HG02678 (cell line): ENCODE data around the gene GFER.
A peak's percentile ranks its signal among the peaks of the same experiment; 100 is the strongest.
"Not testable (repeated sequence)": the region's sequence is repeated elsewhere in the genome, so short reads cannot be mapped to it uniquely, and the experiment has no call there.

Source experiments
- ATAC-seq: cut with Tn5 transposase; IDR thresholded peaks from one replicate; pipeline ENCODE4 v1.9.1; 2021; ENCODE audit warnings: mild to moderate bottlenecking, moderate library complexity; ENCODE audit not compliant: unreplicated experiment

Gene GFER

GRCh38 chr16:1983544-1984346 is at the start of gene GFER:
GFER (plus strand) TSS chr16:1984193; CDS start chr16:1984219, 26 bp downstream.
- peak; percentile 84 for ATAC-seq

DNA sequence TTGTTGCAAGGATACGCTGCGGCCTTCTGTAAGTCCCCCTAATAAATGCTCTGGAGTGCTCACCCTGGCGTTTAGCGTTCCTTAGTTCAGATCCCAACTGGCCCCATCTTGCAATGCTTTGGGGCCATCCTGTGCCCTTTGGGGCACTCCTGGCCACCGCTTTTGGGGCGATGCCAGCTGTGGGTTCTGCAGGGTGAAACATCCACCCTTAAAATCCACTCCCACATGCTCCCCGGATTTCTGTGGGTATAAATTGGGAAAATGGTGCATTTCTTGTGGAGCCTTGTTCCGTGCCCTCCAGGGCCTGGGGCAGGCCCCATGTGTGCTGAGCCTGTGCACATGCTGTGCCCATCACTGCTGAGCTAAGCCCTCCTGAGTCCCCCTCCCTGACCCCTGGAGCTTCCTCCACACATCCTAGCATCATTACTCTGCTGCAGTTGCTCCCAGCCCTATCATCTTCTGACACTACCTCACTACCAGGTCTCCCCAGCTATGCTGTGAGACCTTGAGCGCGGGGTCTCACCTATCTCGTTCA is 47.0 kb upstream of the GFER start:
- no peak for ATAC-seq

- no peak for ATAC-seq
Measured at GRCh38 chr16:1938316-1938715, 45.7 kb upstream of the GFER start.

- no peak for ATAC-seq
Measured at GRCh38 chr16:1938910-1939309, 45.1 kb upstream of the GFER start.

DNA sequence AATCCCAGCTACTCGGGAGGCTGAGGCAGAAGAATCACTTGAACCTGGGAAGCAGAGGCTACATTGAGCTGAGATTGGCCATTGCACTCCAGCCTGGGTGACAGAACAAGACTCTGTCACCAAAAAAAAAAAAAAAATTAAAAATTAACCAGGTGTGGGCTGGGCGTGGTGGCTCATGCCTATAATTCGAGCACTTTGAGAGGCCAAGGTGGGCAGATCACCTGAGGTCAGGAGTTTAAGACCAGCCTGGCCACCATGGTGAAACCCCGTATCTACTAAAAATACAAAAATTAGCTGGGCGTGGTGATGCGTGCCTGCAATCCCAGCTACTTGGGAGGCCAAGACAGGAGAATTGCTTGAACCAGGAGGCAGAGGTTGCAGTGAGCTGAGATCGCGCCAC is 44.2 kb upstream of the GFER start:
- not testable (repeated sequence) for ATAC-seq

- no peak for ATAC-seq
Measured at GRCh38 chr16:1940273-1941161, 43.5 kb upstream of the GFER start.

DNA sequence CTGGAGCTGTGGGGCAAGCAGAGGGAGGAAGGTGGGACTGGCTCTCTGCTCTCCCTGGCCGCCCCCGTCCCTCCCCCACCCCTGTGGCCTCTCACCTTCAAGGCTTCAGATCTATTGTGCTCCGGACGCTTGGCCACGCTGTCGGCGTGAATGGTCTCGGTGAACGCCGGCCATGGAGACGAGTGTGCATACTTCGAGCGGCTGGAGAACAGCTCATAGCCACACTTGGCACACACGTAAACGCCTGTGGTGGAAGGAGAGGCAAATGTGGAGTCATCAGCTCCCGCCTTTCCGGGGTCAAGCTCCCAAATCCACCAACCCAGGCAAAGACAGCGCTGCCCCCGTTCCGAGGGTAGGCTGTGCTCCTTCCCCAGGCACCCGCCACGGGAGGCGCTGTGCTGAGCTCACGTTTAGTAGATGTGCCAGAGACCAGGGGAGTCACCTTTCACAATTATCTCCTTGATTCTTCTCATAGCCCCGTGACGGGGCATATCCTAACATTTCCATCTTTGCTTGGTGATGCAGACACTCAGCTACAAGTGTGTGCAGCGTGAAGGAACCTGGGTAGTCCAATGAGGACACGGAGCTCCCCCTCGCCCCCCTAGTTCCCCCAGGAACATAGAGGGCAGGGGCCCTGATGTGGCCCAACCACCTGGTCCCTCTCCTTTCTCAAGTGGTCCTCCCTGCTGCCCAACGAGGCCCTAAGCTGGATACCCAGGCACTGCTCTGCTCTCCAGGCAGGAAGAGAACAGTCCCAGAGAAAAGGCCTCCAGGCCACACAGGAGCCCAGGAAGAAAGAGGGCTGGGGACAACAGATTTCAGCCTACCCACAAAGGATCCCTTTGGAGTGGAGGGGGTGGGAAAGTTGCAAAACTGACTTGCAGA is 42.6 kb upstream of the GFER start:
- no peak for ATAC-seq

- no peak for ATAC-seq
Measured at GRCh38 chr16:1942047-1942809, 41.8 kb upstream of the GFER start.

DNA sequence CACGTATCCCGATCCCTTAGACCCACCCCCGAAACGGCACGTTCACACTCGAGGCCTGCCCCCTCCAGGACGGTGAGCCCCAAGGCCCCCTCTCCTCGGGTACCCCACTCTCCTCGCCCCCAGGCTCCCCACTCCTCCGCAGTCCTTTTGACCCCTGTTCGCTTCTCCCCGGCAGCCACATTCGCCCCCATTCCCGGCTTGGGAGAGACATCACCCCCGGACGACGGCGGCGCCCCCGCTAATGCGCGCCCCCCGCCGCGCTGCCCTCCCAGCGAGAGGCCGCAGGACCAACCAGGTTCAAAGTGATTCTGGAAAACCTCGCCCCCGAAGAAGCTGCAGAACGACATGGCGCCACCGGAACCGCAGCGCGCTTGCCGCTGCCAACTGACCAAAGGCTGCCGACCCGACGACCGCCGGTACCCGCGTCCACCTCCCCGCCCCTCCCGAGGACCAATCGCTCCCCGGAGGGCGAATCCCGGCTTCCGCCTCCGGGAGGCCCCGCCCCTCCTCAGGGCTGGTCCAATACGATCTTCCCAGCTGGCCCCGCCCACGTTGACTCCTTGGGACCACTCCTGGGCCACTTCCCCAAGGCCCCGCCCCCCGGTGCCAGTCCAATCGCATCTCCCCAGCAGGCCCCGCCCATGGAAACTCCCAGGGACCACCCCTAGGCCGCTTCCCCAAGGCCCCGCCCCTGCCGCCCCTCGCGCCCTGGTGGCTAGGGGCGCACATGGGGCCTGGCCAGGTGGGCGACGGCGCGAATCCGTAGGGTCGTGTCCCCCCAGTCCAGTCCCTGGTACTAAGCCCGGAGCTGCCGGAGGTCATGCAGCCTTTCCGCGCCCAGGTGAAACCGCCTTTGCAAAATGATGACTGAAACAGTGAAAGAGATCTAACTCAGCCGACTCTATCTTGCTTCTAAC is 40.9 kb upstream of the GFER start, which contains the start of gene MSRB1:
TSS of gene MSRB1 (minus strand) at position 390 of the 917 bp plus-strand sequence. CDS start at position 347, 43 bp downstream.
- peak; percentile 93 for ATAC-seq

DNA sequence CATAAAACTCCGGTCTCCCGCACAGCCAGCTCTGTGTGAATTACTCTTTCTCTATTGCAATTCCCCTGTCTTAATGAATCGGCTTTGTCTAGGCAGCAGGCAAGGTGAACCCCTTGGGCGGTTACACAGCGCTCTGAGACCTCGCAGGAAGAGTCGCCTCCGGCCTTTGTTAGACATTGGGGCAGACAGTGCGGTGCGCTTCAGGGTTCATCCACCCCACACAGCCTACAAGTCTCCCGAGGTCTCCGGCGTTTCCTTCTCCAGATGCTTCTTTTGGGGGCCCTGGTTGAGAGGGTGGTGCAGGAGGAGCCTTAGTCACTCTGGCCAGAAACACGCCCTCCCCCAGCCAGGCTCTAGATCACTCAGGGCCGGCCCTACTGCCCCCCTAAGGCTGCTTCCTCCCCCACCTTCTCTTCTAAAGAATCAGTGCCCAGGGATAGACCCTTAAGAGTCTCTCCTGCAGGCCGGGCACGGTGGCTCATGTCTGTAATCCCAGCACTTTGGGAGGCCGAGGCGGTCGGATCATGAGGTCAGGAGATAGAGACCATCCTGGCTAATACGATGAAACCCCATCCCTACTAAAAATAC is 39.3 kb upstream of the GFER start:
- no peak for ATAC-seq

DNA sequence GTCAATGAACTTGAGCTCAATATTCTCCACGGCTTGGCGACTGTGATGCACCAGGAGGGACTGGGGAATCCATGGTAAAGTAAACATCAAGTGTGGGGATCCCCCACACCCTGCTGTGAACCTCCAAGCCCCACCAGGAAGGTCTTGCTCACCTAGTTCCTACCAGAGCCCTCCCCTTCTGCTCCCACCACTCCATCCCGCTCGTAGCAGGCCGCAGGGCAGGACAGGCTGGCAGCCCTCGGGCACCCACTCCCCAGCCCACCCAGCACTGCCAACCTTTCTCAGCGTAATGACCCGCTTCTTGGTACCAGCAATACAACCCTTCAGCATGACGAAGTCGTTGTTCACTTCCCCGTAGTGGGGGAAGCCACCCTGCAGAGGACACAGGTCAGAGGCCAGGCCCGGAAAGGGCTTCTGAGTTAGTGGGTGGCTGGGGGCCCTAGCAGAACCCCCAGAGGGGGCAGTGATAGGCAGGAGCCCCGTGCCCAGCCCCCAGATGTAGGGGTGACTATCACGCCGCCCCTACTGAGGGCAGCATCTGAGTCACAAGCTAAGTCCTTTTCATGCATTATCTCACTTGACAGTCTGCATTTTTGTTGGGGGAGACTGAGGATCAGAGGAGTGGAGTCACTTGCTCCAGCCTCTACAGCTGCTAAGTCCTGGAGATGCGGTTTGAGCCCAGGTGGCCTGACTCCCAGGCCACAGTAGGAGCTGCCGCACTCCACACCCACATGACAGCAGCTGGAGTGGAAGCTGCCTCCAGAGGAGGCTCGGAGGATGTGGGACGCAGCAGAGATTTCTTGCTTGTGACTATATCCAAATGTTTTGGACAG is 38.2 kb upstream of the GFER start:
- ATAC-seq, result no peak

- ATAC-seq, result no peak
Measured at GRCh38 chr16:1946495-1947368, 37.3 kb upstream of the GFER start.

DNA sequence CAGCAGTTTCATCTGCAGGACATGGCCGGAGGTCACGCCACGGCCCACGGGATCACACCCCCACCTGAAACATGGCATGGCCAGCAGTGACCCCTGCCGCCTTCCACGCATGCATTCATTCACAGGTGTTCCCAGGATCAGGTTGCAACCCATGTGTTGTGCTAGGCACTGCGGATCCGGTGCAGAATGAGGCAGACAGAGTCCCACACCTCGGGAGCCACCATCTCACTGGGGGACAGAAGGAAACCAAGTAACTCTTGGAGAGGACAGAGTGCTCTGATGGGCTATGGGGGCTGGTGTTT is 36.7 kb upstream of the GFER start:
- ATAC-seq, result no peak

DNA sequence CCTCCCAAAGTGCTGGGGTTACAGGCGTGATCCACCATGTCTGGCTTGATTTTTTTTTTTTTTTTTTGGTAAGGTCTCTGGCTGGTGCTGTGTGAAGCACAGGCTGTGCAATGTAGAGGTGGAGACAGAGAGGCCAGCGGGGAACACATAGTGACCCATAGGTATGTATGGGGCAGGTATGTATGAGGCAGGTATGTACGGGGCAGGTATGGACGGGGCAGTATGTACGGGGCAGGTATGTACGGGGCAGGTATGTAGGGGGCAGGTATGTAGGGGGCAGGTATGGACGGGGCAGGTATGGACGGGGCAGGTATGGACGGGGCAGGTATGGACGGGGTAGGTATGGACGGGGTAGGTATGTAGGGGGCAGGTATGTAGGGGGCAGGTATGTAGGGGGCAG is 34.5 kb upstream of the GFER start:
- ATAC-seq, result no peak

GRCh38 chr16:1950047-1950446 is 33.9 kb upstream of the GFER start:
- no peak for ATAC-seq

DNA sequence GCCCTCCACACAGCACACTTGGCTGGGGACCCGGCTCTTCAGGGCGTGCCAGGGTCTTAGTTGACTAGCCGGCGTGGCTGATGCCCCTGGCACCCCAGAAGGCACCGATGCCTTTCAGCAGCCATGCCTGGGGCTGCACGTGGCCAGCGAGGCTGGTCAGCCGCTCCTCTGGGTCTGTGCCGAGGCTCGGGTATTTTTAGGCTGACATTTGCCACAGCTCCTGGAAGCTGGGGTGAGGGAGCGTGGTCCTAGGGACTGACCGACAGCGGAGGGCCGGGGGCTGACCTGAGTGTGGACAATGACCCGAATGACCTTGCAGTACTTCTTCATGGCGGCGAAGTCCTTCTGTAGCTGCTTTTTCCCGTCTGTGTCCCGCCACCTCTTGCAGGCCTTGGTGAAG is 33.4 kb upstream of the GFER start:
- no peak for ATAC-seq

- ATAC-seq, result no peak
Measured at GRCh38 chr16:1953734-1954133, 30.3 kb upstream of the GFER start.
